GM12892 (cell line): Measurements from ENCODE around the gene TBL1XR1.

Experiments used
- POLR2A ChIP-seq: IDR thresholded peaks from 2 replicates; pipeline ENCODE4 v1.6.1; 2011; ENCODE audit warnings: low read depth, low read length, control low read depth
- POLR2AphosphoS5 ChIP-seq: IDR thresholded peaks from 2 replicates; pipeline ENCODE4 v1.6.1; 2011; ENCODE audit warnings: low read depth, low read length, control low read depth
- TAF1 ChIP-seq: IDR thresholded peaks from 2 replicates; pipeline ENCODE4 v1.6.1; 2011; ENCODE audit warnings: low read depth, mild to moderate bottlenecking, control low read depth, low read length, borderline replicate concordance

GRCh38 chr3:177084616-177085015 is 112.7 kb downstream of the TBL1XR1 start:
- TF ChIP-seq POLR2AphosphoS5: no peak
- TF ChIP-seq TAF1: no peak
- no peak for TF ChIP-seq POLR2A
